GM12864 (cell line): ENCODE data around the gene CDC42EP5.
"Not testable (repeated sequence)": the region's sequence is repeated elsewhere in the genome, so short reads cannot be mapped to it uniquely, and the experiment has no call there.

Experiments used
- DNase-seq: peaks from one replicate; pipeline ENCODE4 v3.0.0-alpha.2; 2011; ENCODE audit warnings: low read depth
- H3K4me3 ChIP-seq: 2 replicates; pipeline ENCODE4 v1.5.1; 2011; ENCODE audit warnings: mild to moderate bottlenecking, low read depth, low read length, control low read depth
- TF ChIP-seq, protein P1 (sequence below): IDR thresholded peaks from 2 replicates; pipeline ENCODE4 v1.5.1; 2011; ENCODE audit warnings: low read depth, mild to moderate bottlenecking, moderate library complexity, low read length, control low read depth, inconsistent platforms; ENCODE audit errors: missing control alignments

The CDC42EP5 gene

DNA sequence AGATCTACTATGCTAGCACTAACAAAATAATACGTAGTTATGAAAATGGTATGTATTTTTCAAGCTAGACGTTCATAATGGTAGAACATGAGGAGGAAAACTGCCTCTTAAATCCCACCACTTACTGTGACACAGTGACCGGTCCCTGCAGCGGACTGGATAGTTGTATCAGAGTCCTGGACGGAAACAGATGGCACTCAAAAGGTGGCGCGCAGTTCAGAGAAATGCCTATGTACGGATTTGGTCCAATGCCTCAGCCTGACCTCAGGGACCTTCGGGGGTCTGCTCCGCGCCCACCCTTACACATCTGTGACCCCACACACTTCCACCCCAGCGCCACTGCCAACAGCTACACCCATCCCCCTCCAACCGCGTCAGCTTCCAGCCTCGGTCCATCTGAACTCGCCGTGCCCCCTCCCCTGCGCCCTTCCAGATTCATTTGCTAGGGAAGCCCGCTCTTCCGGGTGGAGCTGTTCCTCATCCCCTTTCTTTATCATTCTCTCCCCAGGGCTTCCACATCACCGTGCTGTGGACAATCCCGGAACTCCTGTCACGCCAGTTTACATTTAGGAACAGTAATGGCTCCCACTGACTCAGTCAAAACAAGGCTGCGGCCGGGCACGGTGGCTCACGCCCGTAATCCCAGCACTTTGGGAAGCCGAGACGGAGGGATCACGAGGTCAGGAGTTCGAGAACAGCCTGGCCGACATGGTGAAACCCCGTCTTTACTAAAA, 24.9 kb downstream of the CDC42EP5 start:
- H3K4me3 ChIP-seq, result peak overlapping the region; percentile 91
- TF ChIP-seq, protein P1, sequence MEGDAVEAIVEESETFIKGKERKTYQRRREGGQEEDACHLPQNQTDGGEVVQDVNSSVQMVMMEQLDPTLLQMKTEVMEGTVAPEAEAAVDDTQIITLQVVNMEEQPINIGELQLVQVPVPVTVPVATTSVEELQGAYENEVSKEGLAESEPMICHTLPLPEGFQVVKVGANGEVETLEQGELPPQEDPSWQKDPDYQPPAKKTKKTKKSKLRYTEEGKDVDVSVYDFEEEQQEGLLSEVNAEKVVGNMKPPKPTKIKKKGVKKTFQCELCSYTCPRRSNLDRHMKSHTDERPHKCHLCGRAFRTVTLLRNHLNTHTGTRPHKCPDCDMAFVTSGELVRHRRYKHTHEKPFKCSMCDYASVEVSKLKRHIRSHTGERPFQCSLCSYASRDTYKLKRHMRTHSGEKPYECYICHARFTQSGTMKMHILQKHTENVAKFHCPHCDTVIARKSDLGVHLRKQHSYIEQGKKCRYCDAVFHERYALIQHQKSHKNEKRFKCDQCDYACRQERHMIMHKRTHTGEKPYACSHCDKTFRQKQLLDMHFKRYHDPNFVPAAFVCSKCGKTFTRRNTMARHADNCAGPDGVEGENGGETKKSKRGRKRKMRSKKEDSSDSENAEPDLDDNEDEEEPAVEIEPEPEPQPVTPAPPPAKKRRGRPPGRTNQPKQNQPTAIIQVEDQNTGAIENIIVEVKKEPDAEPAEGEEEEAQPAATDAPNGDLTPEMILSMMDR, result no peak
- DNase-seq, result no peak

DNA sequence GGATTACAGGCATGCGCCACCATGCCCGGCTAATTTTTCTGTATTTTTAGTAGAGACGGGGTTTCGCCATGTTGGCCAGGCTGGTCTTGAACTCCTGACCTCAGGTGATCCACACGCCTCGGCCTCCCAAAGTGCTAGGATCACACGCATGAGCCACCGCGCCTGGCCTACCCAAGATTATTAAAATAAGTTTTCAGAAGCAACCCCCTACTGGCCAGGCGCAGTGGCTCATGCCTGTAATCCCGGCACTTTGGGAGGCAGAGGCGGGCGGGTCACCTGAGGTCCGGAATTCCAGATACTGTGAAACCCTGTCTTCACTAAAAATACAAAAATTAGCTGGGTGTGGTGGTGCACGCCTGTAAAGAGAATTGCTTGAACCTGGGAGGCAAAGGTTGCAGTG, 26.7 kb downstream of the CDC42EP5 start:
- not testable (repeated sequence) for DNase-seq, H3K4me3 ChIP-seq

DNA sequence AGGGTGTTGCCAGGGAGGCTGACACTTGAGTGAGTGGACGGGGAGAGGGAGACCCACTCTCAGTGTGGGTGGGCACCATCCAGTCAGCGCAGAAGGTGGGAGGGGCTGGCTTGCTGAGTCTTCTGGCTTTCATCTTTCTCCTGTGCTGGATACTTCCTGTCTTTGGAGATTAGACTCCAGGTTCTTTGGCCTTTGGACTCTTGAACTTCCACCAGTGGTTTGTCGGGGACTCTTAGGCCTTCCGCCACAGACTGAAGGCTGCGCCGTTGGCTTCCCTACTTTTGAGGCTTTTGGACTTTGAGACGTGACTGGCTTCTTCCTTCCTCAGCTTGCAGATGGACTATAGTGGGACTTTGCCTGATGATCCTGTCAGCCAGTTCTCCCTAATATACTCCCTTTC, 28.4 kb downstream of the CDC42EP5 start:
- TF ChIP-seq, protein P1, result no peak
- H3K4me3 ChIP-seq, result no peak overlapping the region
- no peak for DNase-seq

DNA sequence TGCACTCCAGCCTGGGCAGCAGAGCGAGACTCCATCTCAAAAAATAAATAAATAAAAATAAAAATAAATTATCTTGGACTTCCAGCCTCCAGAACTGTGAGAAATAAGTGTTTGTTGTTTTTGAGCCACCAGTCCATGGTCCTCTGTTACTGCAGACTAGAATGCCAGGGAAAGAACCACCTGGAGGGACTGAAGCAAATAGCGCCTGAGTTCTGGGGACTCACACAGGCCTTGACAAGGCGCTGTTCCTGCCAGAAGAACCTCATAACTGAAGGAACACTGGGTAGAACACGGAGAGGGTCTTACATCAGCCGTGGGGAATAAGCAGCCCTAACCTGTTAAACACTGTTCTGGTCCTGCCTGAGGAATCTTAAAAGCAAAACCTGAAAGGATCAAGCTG, 32.5 kb downstream of the CDC42EP5 start:
- no peak overlapping the region for H3K4me3 ChIP-seq
- no peak for DNase-seq
- TF ChIP-seq, protein P1, result no peak

GRCh38 chr19:54439174-54439851, 33.8 kb downstream of the CDC42EP5 start:
- TF ChIP-seq, protein P1, result peak; percentile 41
- no peak overlapping the region for H3K4me3 ChIP-seq
- no peak for DNase-seq

GRCh38 chr19:54436628-54437252, 36.4 kb downstream of the CDC42EP5 start:
- H3K4me3 ChIP-seq, result no peak overlapping the region
- no peak for DNase-seq
- TF ChIP-seq, protein P1, result no peak

- no peak overlapping the region for H3K4me3 ChIP-seq
Observed at GRCh38 chr19:54436031-54436523, 37.0 kb downstream of the CDC42EP5 start.

More at GRCh38 chr19:54436031-54436523, 37.0 kb downstream of the CDC42EP5 start:
- DNase-seq, result no peak
- TF ChIP-seq, protein P1, result no peak
